Activated CD8-positive, alpha-beta T cell treated with anti-CD3 and anti-CD28 coated beads for 36 hours (primary cell): ENCODE data around the gene AGXT. TPM values are rescaled to one million over a fixed set of nuclear protein-coding genes. Genes with fewer than 3 reads are reported as not detected.

Source experiments
- ATAC-seq: fragments of 200-7000 bp; cut with Tn5 transposase; one replicate; pipeline ENCODE4 v1.10.0; 2021; ENCODE audit warnings: mild to moderate bottlenecking, moderate library complexity
- CTCF ChIA-PET: fragments of 350-600 bp; sonication (Branson Sonifier 250); formaldehyde crosslinking; loops from one replicate; lab custom pipeline; 2021; ENCODE audit warnings: antibody characterized with exemption; lab: Charles Lee
- POLR2A ChIA-PET: fragments of 350-600 bp; sonication (Branson Sonifier 250); formaldehyde crosslinking; loops from one replicate; lab custom pipeline; 2021; ENCODE audit warnings: antibody characterized with exemption; lab: Charles Lee
- DNase-seq: peaks from one replicate; pipeline ENCODE4 v3.0.0-alpha.2; 2020
- H3K27ac Mint-ChIP-seq: one replicate; pipeline ENCODE4 v1.8.0; 2021; ENCODE audit warnings: mild to moderate bottlenecking, mixed read lengths
- H3K27me3 Mint-ChIP-seq: one replicate; pipeline ENCODE4 v1.8.0; 2021; ENCODE audit warnings: mixed read lengths
- H3K36me3 Mint-ChIP-seq: one replicate; pipeline ENCODE4 v1.8.0; 2021; ENCODE audit warnings: low read depth, mixed read lengths
- H3K4me1 Mint-ChIP-seq: one replicate; pipeline ENCODE4 v1.8.0; 2021; ENCODE audit warnings: low read depth, mixed read lengths
- H3K4me3 Mint-ChIP-seq: one replicate; pipeline ENCODE4 v1.8.0; 2021; ENCODE audit warnings: mild to moderate bottlenecking, moderate library complexity, mixed read lengths
- H3K9me3 Mint-ChIP-seq: one replicate; pipeline ENCODE4 v1.8.0; 2021; ENCODE audit warnings: mixed read lengths
- intact Hi-C: fragments of 100-400 bp; cut with micrococcal nuclease; formaldehyde crosslinking; loops from one replicate; pipeline ENCODE4 v1.10.0; 2022
- total RNA-seq, 2 experiments: library from RNA; stranded (reverse); gene quantifications; one replicate each; pipeline ENCODE4 v1.2.3, GENCODE V29; 2021
- TF ChIP-seq, protein P1 (sequence below): fragments of 200-600 bp; IDR thresholded peaks from one replicate; pipeline ENCODE4 v1.8.0; 2022; ENCODE audit warnings: antibody characterized with exemption, mild to moderate bottlenecking

AGXT gene
- total RNA-seq, 2 experiments from 2014 or later = not detected

DNA sequence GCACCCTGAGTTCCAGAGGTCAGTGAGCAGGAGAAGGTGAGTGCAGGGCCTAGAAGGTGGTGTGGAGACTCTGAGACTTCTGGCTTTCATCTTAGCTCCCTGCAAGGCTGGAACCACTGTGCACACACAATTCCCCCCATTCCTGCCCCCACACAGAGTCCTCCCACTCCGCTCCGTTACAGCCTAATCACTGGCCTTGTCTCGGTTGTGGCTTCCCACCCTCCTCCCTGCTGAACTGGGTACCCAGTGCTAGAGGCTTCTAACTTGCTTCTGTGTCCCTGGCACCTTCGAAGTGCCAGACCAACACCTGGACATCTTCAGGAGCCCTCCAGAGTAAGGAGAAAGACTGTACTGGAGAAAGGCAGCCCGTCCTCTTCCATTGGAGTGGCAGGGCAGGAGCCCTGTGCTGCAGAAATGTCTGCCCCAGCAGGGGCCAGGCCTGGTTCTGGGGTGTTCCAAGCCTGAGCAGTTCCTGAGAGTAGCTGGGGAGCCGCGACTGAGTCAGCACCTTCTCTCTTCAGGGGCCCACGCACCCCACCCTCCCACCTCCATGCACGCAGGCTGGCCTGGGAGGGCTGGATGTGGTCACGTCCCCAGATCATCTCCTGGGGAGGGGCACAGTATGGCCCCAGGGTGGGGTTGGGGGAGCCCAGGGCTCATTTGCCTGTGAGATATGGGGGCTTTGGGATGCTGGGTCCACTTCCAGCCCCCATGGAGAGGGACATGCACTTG lies 60.9 kb downstream of the AGXT start:
- Mint-ChIP-seq H3K36me3 (no peaks in the 10 kb centered on the region), H3K9me3 (no peaks in the 10 kb centered on the region), H3K27ac (no peak overlapping the region), H3K4me1 (no peaks in the 10 kb centered on the region), H3K27me3 (peaks cover 4% of the 10 kb centered on the region), H3K4me3 (no peak overlapping the region)
- TF ChIP-seq, protein P1, sequence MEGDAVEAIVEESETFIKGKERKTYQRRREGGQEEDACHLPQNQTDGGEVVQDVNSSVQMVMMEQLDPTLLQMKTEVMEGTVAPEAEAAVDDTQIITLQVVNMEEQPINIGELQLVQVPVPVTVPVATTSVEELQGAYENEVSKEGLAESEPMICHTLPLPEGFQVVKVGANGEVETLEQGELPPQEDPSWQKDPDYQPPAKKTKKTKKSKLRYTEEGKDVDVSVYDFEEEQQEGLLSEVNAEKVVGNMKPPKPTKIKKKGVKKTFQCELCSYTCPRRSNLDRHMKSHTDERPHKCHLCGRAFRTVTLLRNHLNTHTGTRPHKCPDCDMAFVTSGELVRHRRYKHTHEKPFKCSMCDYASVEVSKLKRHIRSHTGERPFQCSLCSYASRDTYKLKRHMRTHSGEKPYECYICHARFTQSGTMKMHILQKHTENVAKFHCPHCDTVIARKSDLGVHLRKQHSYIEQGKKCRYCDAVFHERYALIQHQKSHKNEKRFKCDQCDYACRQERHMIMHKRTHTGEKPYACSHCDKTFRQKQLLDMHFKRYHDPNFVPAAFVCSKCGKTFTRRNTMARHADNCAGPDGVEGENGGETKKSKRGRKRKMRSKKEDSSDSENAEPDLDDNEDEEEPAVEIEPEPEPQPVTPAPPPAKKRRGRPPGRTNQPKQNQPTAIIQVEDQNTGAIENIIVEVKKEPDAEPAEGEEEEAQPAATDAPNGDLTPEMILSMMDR = no peak
- intact Hi-C loops = no loop called here
- ChIA-PET CTCF (no interaction called here), POLR2A (no interaction called here)
- DNase-seq (no peak), ATAC-seq (no peak)

Other genes with a start within 250 kb of the AGXT start
- 10 to 100 TPM; 14.4 to 14.6 TPM for gene GPR35, start 243.3 kb upstream of the AGXT start, total RNA-seq
- not detected for gene AQP12B, start 185.9 kb upstream of the AGXT start, total RNA-seq
- gene AQP12A, start 177.0 kb upstream of the AGXT start, total RNA-seq = not detected
- 10 to 100 TPM in 1 of 2 experiments, 1 to 10 TPM in 1; 9.0 to 10.2 TPM for gene KIF1A, start 48.6 kb upstream of the AGXT start, total RNA-seq
- gene MAB21L4, start 27.3 kb downstream of the AGXT start, total RNA-seq = not detected
- gene CROCC2, start 37.5 kb downstream of the AGXT start, total RNA-seq = not detected
- 1 to 10 TPM; 1.4 to 1.8 TPM for gene SNED1, start 129.8 kb downstream of the AGXT start, total RNA-seq
- gene MTERF4, start 233.5 kb downstream of the AGXT start, total RNA-seq = 10 to 100 TPM; 33.2 to 36.6 TPM